Urinary bladder (tissue), 4 donors: ENCODE results near the gene LARGE1. TPM values are rescaled to one million over a fixed set of nuclear protein-coding genes. Genes with fewer than 3 reads are reported as not detected.

Experiments
- DNase-seq: peaks from one replicate; pipeline ENCODE4 v3.0.0-alpha.2; 2015; ENCODE audit errors: extremely low spot score
- H3K27ac ChIP-seq: one replicate; pipeline ENCODE4 v1.5.1; 2013; ENCODE audit warnings: low read depth, mild to moderate bottlenecking, moderate library complexity
- H3K36me3 ChIP-seq: one replicate; pipeline ENCODE4 v1.6.1; 2013; ENCODE audit warnings: mild to moderate bottlenecking, moderate library complexity; ENCODE audit not compliant: insufficient read depth
- H3K4me1 ChIP-seq: one replicate; pipeline ENCODE4 v1.6.1; 2013; ENCODE audit warnings: mild to moderate bottlenecking, moderate library complexity; ENCODE audit not compliant: insufficient read depth
- H3K4me3 ChIP-seq: one replicate; pipeline ENCODE4 v1.5.1; 2013; ENCODE audit warnings: low read depth, low read length
- WGBS: extraction: QIAGEN DNeasy Blood & Tissue Kit; methylation state at CpG from one replicate; pipeline ENCODE4 v1.1.7; 2013; 5-methylcytosine and 5-hydroxymethylcytosine counted together
- polyA plus RNA-seq: library from polyadenylated mRNA; stranded (reverse); fragments of 200-250 nt; gene quantifications from one replicate; pipeline ENCODE4 v1.2.3, GENCODE V29; 2013
- total RNA-seq: library from RNA; depleted of rRNA; stranded (reverse); fragments of >200 nt; gene quantifications from one replicate; pipeline ENCODE4 v1.2.3, GENCODE V29; 2014
- donor health status: healthy with polysubstance abuse.
- donor health status: healthy.

The LARGE1 gene
- total and polyA plus RNA-seq, 2 donors, result 27.9 to 34.5 TPM

GRCh38 chr22:33831207-33831606 is 89.1 kb downstream of the LARGE1 start:
- H3K4me3 ChIP-seq, result no peak overlapping the region
- H3K27ac ChIP-seq, result no peak overlapping the region
- DNase-seq, result no peak
- WGBS, result 83% methylated on average over 11 of the region's 11 CpGs
- H3K36me3 ChIP-seq, result no peaks in the 10 kb centered on the region
- H3K4me1 ChIP-seq, result no peaks in the 10 kb centered on the region

- Histone ChIP-seq H3K36me3 (no peaks in the 10 kb centered on the region), H3K27ac (no peak overlapping the region), H3K4me3 (no peak overlapping the region), H3K4me1 (no peaks in the 10 kb centered on the region)
- 60% methylated on average over 4 of the region's 4 CpGs for WGBS
- no peak for DNase-seq
Observed at GRCh38 chr22:33829546-33830280, 90.6 kb downstream of the LARGE1 start.

- H3K27ac ChIP-seq, result no peak overlapping the region
- WGBS, result 91% methylated on average over 3 of the region's 3 CpGs
- no peak overlapping the region for H3K4me3 ChIP-seq
- no peaks in the 10 kb centered on the region for H3K36me3 ChIP-seq
- no peaks in the 10 kb centered on the region for H3K4me1 ChIP-seq
- no peak for DNase-seq
Observed at GRCh38 chr22:33828302-33828701, 92.0 kb downstream of the LARGE1 start.

GRCh38 chr22:33825761-33826160 is 94.5 kb downstream of the LARGE1 start:
- no peak for DNase-seq
- Histone ChIP-seq H3K4me3 (no peak overlapping the region), H3K27ac (no peak overlapping the region), H3K4me1 (no peaks in the 10 kb centered on the region), H3K36me3 (no peaks in the 10 kb centered on the region)
- WGBS, result 92% methylated on average over 5 of the region's 5 CpGs

- no peak for DNase-seq
- no peak overlapping the region for H3K27ac ChIP-seq
- 83% methylated on average over 8 of the region's 8 CpGs for WGBS
- no peak overlapping the region for H3K4me3 ChIP-seq
- no peaks in the 10 kb centered on the region for H3K4me1 ChIP-seq
- no peaks in the 10 kb centered on the region for H3K36me3 ChIP-seq
Observed at GRCh38 chr22:33823552-33823951, 96.7 kb downstream of the LARGE1 start.

GRCh38 chr22:33821290-33821689 is 99.0 kb downstream of the LARGE1 start:
- WGBS, result 64% methylated on average over 4 of the region's 4 CpGs
- Histone ChIP-seq H3K4me3 (no peak overlapping the region), H3K4me1 (no peaks in the 10 kb centered on the region), H3K36me3 (no peaks in the 10 kb centered on the region), H3K27ac (no peak overlapping the region)
- DNase-seq, result no peak

- no peak overlapping the region for H3K4me3 ChIP-seq
- no peak overlapping the region for H3K27ac ChIP-seq
- 96% methylated on average over 3 of the region's 3 CpGs for WGBS
- no peak for DNase-seq
- no peaks in the 10 kb centered on the region for H3K36me3 ChIP-seq
- no peaks in the 10 kb centered on the region for H3K4me1 ChIP-seq
Observed at GRCh38 chr22:33819743-33820142, 100.5 kb downstream of the LARGE1 start.

GRCh38 chr22:33817512-33818127 is 102.7 kb downstream of the LARGE1 start:
- DNase-seq, result no peak
- no peak overlapping the region for H3K4me3 ChIP-seq
- no peak overlapping the region for H3K27ac ChIP-seq
- WGBS, result 71% methylated on average over 4 of the region's 4 CpGs
- H3K4me1 ChIP-seq, result no peaks in the 10 kb centered on the region
- no peaks in the 10 kb centered on the region for H3K36me3 ChIP-seq

- H3K36me3 ChIP-seq, result no peaks in the 10 kb centered on the region
- H3K4me3 ChIP-seq, result no peak overlapping the region
- H3K27ac ChIP-seq, result no peak overlapping the region
- H3K4me1 ChIP-seq, result peaks cover 2% of the 10 kb centered on the region
- no peak for DNase-seq
- WGBS, result 87% methylated on average over 7 of the region's 7 CpGs
Observed at GRCh38 chr22:33812360-33812977, 107.8 kb downstream of the LARGE1 start.

- peaks cover 2% of the 10 kb centered on the region for H3K4me1 ChIP-seq
- 15% methylated on average over 5 of the region's 5 CpGs for WGBS
- no peak overlapping the region for H3K27ac ChIP-seq
- H3K4me3 ChIP-seq, result no peak overlapping the region
- DNase-seq, result no peak
- H3K36me3 ChIP-seq, result no peaks in the 10 kb centered on the region
Observed at GRCh38 chr22:33811686-33812085, 108.6 kb downstream of the LARGE1 start.

- H3K36me3 ChIP-seq, result no peaks in the 10 kb centered on the region
- H3K4me3 ChIP-seq, result no peak overlapping the region
- no peak overlapping the region for H3K27ac ChIP-seq
- H3K4me1 ChIP-seq, result peaks cover 2% of the 10 kb centered on the region
- no peak for DNase-seq
- 40% methylated on average over 4 of the region's 4 CpGs for WGBS
Observed at GRCh38 chr22:33811208-33811607, 109.1 kb downstream of the LARGE1 start.

- H3K27ac ChIP-seq, result no peak overlapping the region
Observed at GRCh38 chr22:33807470-33807869, 112.8 kb downstream of the LARGE1 start.

GRCh38 chr22:33806191-33806590 is 114.1 kb downstream of the LARGE1 start:
- H3K4me3 ChIP-seq, result no peak overlapping the region
- H3K4me1 ChIP-seq, result peaks cover 2% of the 10 kb centered on the region
- no peaks in the 10 kb centered on the region for H3K36me3 ChIP-seq
- DNase-seq, result no peak
- WGBS, result 39% methylated on average over 3 of the region's 3 CpGs
- H3K27ac ChIP-seq, result no peak overlapping the region

More at GRCh38 chr22:33807470-33807869, 112.8 kb downstream of the LARGE1 start:
- Histone ChIP-seq H3K4me1 (peaks cover 4% of the 10 kb centered on the region), H3K36me3 (no peaks in the 10 kb centered on the region), H3K4me3 (no peak overlapping the region)
- DNase-seq, result no peak
- WGBS, result 90% methylated on average over 4 of the region's 4 CpGs
